Muscle layer of duodenum (tissue), 2 donors: ENCODE results near the gene TLK2.

Experiments used
- H3K27ac ChIP-seq: one replicate; pipeline ENCODE4 v1.7.0; 2013; ENCODE audit warnings: mild to moderate bottlenecking, low read length
- H3K27me3 ChIP-seq: one replicate; pipeline ENCODE4 v1.7.0; 2013; ENCODE audit warnings: low read depth, mild to moderate bottlenecking, control low read depth, low read length
- H3K36me3 ChIP-seq, 2 donors: one replicate each; pipeline ENCODE4 v1.7.0; 2013; ENCODE audit warnings: low read length in 2 of 2, control low read depth in 1 of 2, mild to moderate bottlenecking in 1 of 2; ENCODE audit not compliant: insufficient read depth in 2 of 2, control insufficient read depth in 1 of 2
- H3K4me1 ChIP-seq, 2 donors: one replicate each; pipeline ENCODE4 v1.7.0; 2013; ENCODE audit warnings: low read length in 2 of 2, mild to moderate bottlenecking in 2 of 2, control low read depth in 1 of 2, moderate library complexity in 1 of 2; ENCODE audit not compliant: insufficient read depth in 2 of 2, control insufficient read depth in 1 of 2
- H3K4me3 ChIP-seq, 2 donors: one replicate each; pipeline ENCODE4 v1.7.0; 2013; ENCODE audit warnings: low read length in 2 of 2, low read depth in 1 of 2, mild to moderate bottlenecking in 1 of 2
- H3K9me3 ChIP-seq, 2 donors: one replicate each; pipeline ENCODE4 v1.7.0; 2013; ENCODE audit warnings: low read length in 2 of 2, control low read depth in 1 of 2, mild to moderate bottlenecking in 1 of 2; ENCODE audit not compliant: control insufficient read depth in 1 of 2
- donor health status: healthy.

TLK2 gene

DNA sequence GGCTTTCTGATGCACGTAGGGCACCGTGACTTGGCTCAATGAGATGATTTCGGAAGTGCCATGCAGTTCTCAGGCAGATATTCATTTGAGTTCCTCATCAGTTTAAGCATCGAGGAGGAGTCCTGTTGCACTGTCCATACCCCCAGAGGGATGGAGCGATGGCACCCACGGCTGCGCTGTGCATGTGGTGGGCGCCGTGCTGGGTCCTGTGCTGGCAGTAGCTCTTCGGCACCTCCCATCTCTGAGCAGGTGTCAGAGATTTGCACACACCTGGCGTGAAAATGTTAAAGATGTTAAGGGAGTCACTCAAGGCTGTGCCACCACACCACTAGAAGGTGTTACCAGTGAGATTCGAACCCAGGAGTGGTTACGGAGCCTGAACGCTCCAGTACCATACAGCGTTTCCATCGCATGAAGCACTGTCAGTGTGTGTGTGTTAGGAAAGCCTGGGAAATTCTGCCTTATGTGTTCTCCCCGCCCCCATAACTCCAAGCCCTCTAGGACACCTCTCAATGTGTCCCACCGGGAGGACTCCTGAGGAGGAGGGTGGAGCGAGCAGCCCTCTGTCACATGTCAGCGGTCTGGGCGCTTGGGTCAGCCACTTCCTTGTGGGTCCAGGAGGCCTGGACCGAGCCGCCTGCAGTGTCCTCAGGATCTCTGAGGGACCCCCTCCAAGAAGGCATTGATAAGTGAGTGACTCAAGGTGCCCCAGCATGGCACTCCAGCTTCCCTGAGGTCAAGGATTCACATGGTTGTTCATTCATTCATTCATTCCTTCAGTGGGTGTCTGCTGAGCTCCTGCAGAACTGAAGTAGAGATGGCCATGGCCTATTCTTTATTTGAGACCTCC, 152.7 kb downstream of the TLK2 start:
- peaks cover 9% of the 10 kb centered on the region for H3K27me3 ChIP-seq
- no peak overlapping the region for H3K27ac ChIP-seq
- no peak overlapping the region for H3K4me3 ChIP-seq
- H3K36me3 ChIP-seq = no peaks in the 10 kb centered on the region
- H3K4me1 ChIP-seq = peaks cover 0 to 30% of the 10 kb centered on the region in 2 donors
- H3K9me3 ChIP-seq = no peaks in the 10 kb centered on the region

GRCh38 chr17:62631936-62632924, 153.6 kb downstream of the TLK2 start:
- Histone ChIP-seq H3K27me3 (peaks cover 9% of the 10 kb centered on the region), H3K27ac (no peak overlapping the region), H3K36me3 (no peaks in the 10 kb centered on the region), H3K4me1 (peaks cover 0 to 26% of the 10 kb centered on the region in 2 donors), H3K9me3 (no peaks in the 10 kb centered on the region), H3K4me3 (no peak overlapping the region)

GRCh38 chr17:62637809-62638208, 159.2 kb downstream of the TLK2 start:
- Histone ChIP-seq H3K4me1 (no peaks in the 10 kb centered on the region), H3K27me3 (no peaks in the 10 kb centered on the region), H3K4me3 (no peak overlapping the region), H3K27ac (no peak overlapping the region), H3K36me3 (no peaks in the 10 kb centered on the region), H3K9me3 (no peaks in the 10 kb centered on the region)

DNA sequence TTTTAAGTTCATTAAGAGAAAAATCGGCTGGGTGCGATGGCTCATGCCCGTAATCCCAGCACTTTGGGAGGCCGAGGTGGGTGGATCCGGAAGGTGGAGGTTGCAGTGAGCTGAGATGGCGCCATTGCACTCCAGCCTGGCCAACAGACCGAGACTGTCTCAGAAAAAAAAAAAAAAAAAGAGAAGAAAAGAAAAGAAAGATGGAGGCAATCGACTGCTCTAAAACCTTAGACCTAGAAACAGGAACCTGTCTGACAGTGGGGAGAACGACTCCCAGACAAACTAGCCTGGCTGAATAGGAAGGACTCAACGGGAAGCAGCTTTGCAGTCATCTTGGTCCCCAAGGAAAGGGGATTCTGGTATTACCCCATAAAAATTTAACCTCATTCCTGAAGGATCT, 162.5 kb downstream of the TLK2 start:
- H3K4me1 ChIP-seq = no peaks in the 10 kb centered on the region
- H3K9me3 ChIP-seq = no peaks in the 10 kb centered on the region
- H3K36me3 ChIP-seq = no peaks in the 10 kb centered on the region
- no peak overlapping the region for H3K4me3 ChIP-seq
- H3K27me3 ChIP-seq = no peaks in the 10 kb centered on the region
- no peak overlapping the region for H3K27ac ChIP-seq

DNA sequence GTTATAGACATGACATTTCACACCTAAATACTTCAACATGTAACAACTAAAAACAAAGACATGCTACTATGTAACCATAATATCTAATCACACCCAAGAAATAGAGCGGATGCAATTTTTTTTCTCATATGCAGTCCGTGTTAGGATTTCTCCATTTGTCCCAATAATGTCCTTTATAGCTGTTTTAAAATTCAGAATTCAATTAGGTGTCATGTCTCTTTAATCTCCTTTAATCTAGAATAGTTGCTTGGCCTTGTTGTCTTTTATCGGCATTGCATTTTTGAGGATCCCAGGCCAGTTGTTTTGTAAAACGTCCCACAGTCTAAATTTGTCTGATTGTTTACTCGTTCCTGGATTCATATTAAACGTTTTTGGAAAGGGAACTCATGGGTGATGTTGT, 163.3 kb downstream of the TLK2 start:
- H3K4me3 ChIP-seq = no peak overlapping the region
- no peak overlapping the region for H3K27ac ChIP-seq
- no peaks in the 10 kb centered on the region for H3K36me3 ChIP-seq
- no peaks in the 10 kb centered on the region for H3K4me1 ChIP-seq
- no peaks in the 10 kb centered on the region for H3K27me3 ChIP-seq
- no peaks in the 10 kb centered on the region for H3K9me3 ChIP-seq

GRCh38 chr17:62643496-62643895, 164.9 kb downstream of the TLK2 start:
- H3K4me3 ChIP-seq = no peak overlapping the region
- no peaks in the 10 kb centered on the region for H3K4me1 ChIP-seq
- H3K27ac ChIP-seq = no peak overlapping the region
- no peaks in the 10 kb centered on the region for H3K27me3 ChIP-seq
- H3K36me3 ChIP-seq = no peaks in the 10 kb centered on the region
- no peaks in the 10 kb centered on the region for H3K9me3 ChIP-seq

DNA sequence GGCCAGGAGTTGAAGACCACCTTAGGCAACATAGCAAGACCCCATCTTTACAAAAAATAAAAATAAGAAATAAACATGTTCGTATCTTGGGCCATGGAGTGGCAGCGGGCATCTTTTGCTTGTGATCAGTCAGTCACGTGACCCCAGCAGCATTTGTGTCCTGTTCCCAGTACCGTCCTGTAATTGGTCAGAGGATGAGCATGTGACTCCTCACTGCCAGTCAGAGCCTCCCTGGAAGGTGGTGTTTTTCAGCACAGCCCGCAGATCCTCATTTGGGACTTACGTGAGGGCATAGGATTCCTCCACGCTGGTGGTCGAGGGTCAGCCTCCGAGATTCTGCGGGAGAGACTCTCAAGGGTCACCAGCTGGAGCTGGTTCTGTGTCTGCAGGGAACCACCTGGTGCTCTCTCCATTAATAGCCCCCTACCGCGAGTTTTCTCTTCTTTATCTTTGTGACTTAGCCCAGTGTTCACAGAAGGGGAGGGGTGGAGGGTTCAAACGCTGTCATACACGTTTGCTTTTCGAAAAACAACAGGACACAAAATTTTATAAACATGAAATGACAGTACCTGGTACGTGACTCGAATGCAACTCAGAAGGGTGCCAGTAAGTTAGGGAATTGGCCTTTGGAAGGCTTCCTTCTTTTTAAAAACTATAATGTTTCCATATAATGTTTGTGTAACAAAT, 166.0 kb downstream of the TLK2 start:
- peaks cover 0 to 4% of the 10 kb centered on the region in 2 donors for H3K4me1 ChIP-seq

DNA sequence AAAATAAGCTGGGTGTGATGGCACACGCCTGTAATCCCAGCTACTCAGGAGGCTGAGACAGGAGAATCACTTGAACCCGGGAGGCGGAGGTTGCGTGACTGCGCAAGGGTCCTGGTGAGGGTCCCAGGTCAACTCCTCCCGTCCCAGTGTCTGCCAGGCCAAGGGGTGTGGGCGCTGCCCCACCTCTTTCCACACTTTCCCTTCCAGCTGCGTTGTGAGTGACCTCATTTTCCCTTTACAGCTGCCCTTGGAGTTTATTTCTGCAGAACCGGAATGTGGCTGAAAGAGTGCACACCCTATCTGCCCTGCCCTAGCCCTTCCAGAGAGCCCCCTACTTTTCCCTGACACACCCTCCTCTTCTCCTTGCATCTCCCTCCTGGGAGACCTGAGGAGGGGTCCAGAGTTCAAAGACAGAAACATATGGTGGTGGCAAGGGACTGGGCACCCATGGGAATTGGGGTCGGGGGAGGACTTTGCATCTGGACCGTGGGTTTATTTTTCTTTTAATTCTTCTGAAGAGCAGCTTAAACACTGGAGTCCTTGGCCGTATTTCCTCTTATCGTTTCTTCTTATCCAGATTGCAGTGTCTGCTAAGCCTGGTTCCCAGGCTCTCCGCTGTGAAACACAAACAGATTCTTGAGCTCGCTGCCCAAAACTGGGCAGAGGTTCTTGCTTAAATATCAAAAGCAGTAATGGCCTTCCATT, 169.8 kb downstream of the TLK2 start:
- H3K4me1 ChIP-seq = peaks cover 0 to 12% of the 10 kb centered on the region in 2 donors
- H3K9me3 ChIP-seq = no peaks in the 10 kb centered on the region
- no peak overlapping the region for H3K4me3 ChIP-seq
- no peak overlapping the region for H3K27ac ChIP-seq
- no peaks in the 10 kb centered on the region for H3K27me3 ChIP-seq
- no peaks in the 10 kb centered on the region for H3K36me3 ChIP-seq

More for the DNA sequence above, 166.0 kb downstream of the TLK2 start:
- Histone ChIP-seq H3K9me3 (no peaks in the 10 kb centered on the region), H3K4me3 (no peak overlapping the region), H3K36me3 (no peaks in the 10 kb centered on the region), H3K27ac (no peak overlapping the region), H3K27me3 (no peaks in the 10 kb centered on the region)

DNA sequence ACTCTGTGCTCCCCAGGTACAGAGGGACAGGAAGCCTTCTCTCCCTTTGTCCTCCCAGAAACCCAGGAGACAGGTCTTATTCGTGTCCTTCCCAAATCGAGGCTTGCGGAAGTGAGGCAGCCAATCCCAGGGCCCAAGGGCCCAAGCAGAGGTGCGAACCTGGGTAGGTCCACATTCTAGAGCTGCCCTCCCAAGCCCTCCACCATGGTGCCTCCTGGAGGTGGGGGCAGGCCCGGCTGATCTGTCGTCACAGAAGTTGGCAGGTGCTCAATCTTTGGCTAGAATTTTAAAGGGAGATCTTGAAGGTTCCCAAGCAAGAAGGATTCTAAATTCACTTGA, 170.3 kb downstream of the TLK2 start:
- no peaks in the 10 kb centered on the region for H3K27me3 ChIP-seq
- H3K27ac ChIP-seq = no peak overlapping the region
- H3K36me3 ChIP-seq = no peaks in the 10 kb centered on the region
- no peaks in the 10 kb centered on the region for H3K9me3 ChIP-seq
- no peak overlapping the region for H3K4me3 ChIP-seq
- H3K4me1 ChIP-seq = peaks cover 0 to 17% of the 10 kb centered on the region in 2 donors

DNA sequence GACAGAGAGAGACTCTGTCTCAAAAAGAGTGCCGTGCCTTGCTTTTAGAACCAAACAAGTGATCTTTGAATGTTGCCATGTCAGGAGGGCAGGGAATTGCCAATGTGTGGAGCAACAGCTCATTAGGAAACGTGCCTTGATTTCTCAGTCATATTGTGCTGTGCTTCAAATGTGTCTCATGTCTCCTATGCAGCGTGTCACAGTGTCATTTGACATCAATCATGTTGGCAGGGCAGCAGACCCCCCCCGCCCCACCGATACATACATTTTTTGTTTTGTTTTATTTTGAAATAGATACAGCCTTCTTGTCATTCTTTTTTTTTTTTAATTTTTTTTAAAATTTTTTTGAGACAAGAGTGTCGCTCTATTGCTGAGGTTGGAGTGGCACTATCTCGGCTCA, 170.9 kb downstream of the TLK2 start:
- Histone ChIP-seq H3K9me3 (no peaks in the 10 kb centered on the region), H3K36me3 (no peaks in the 10 kb centered on the region), H3K27me3 (no peaks in the 10 kb centered on the region), H3K4me1 (peaks cover 0 to 20% of the 10 kb centered on the region in 2 donors), H3K4me3 (no peak overlapping the region), H3K27ac (no peak overlapping the region)
